Effector memory CD4-positive, alpha-beta T cell (primary cell): ENCODE data around the gene KCNQ5.

Experiments used
- DNase-seq, 3 donors: peaks; one replicate each; pipeline ENCODE4 v3.0.0-alpha.2; 2020
- H3K27ac ChIP-seq: 2 replicates; pipeline ENCODE4 v1.7.0; 2013; ENCODE audit warnings: mild to moderate bottlenecking, low read length, moderate library complexity; ENCODE audit not compliant: insufficient read depth, poor library complexity, severe bottlenecking
- H3K27me3 ChIP-seq: replicated peaks from 2 replicates; pipeline ENCODE4 v1.7.0; 2013; ENCODE audit warnings: mild to moderate bottlenecking, low read length; ENCODE audit not compliant: insufficient read depth, control insufficient read depth, poor library complexity, severe bottlenecking
- H3K36me3 ChIP-seq: 2 replicates; pipeline ENCODE4 v1.7.0; 2013; ENCODE audit warnings: mild to moderate bottlenecking, low read length, moderate library complexity; ENCODE audit not compliant: control insufficient read depth, insufficient read depth
- H3K4me1 ChIP-seq: 2 replicates; pipeline ENCODE4 v1.7.0; 2013; ENCODE audit warnings: low read length, mild to moderate bottlenecking; ENCODE audit not compliant: control insufficient read depth, insufficient read depth, poor library complexity, severe bottlenecking
- H3K4me3 ChIP-seq: 2 replicates; pipeline ENCODE4 v1.7.0; 2013; ENCODE audit warnings: low read length, low read depth, mild to moderate bottlenecking; ENCODE audit not compliant: insufficient read depth, poor library complexity, severe bottlenecking
- H3K9me3 ChIP-seq: 2 replicates; pipeline ENCODE4 v1.7.0; 2013; ENCODE audit warnings: mild to moderate bottlenecking, low read length, moderate library complexity; ENCODE audit not compliant: control insufficient read depth

Gene KCNQ5

DNA sequence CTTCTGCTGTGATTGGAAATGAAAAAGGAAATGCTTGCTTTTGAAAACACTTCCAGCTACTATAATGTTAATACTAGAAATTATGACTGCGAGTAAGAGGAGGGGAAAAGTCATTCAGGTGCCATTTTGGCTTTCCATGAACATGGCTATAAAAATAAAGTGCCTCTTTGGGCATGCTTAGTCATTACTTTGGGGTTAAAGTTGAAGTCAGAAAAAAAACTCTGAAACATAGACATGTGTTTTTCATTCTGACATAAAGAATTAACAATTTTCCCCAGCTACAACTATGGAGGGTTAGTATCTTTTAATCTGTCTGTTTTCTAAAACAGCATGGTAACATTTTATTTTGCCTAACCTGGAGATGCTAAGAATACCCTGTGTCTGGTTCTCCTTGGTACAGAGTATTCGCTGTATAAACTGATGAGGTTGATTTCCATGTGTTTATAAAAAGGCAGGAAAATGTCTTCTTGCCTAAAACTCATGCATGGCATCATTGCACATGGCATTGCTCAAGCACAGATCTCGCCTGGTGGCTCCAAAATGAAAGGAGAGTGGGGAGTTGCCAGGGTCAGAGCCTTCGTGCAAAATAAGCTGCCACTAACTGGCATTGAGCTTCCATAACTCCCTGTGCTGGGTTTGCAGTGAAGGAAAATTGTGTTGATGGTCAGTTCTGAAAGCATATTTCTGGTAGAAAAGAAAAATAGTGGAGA lies 188.9 kb downstream of the KCNQ5 start:
- no peaks in the 10 kb centered on the region for H3K27me3 ChIP-seq
- H3K27ac ChIP-seq: no peak overlapping the region
- no peaks in the 10 kb centered on the region for H3K36me3 ChIP-seq
- H3K9me3 ChIP-seq: no peaks in the 10 kb centered on the region
- H3K4me3 ChIP-seq: no peak overlapping the region
- no peaks in the 10 kb centered on the region for H3K4me1 ChIP-seq
- no peak for DNase-seq

DNA sequence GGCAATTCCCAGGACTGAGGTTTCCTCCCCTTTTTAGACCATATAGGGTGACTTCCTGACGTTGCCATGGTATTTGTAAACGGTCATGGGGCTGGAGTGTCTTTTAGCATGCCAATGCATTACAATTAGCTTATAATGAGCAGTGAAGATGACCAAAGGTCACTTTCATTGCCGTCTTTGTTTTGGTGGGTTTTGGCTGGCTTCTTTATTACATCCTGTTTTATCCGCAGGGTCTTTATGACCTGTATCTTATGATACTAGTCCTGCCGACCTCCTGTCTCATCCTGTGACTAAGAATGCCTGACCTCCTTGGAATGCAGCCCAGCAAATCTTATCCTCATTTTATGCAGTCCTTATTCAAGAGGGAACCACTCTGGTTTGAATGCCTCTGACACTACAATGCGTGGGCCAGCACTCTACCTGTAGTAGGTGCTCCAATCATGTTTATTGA lies 190.1 kb downstream of the KCNQ5 start:
- Histone ChIP-seq H3K9me3 (no peaks in the 10 kb centered on the region), H3K27ac (no peak overlapping the region)
- no peak for DNase-seq

DNA sequence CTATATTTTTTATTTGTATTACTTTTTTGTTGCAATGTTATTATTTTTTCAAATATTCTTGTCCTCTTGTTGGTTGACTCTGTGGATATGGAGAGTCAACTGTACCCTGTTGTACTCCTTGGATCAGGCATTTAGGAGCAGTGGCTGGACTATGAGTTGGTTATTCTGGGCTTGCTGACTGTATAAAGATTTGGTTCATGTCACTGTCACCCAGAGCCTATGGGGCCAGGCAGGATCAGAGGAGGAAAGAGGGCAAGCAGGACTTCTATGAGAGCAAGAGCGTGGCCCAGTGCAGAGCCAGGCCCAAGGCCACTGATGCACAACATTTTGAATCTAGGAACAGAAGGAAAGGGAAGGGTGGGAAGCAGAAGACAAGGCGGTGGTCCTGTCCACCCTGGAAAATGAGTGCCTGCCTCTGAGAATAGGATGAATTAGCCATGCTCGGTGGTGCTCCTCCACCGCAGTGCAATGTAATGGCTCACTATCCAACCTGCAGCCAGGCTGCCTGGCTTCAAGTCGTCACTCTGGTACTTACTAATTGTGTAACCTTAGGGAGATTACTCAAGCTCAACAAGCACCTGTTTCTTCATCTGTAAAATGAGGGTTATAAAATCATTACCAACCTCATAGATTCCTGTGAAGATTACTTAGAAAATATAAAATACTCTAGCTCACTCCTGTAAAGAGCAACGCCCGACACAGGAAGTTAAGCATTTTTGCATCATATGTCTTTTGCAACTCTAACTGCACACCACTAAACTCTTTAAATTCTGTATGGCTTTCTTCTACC lies 192.1 kb downstream of the KCNQ5 start:
- no peaks in the 10 kb centered on the region for H3K36me3 ChIP-seq
- no peaks in the 10 kb centered on the region for H3K9me3 ChIP-seq
- H3K27me3 ChIP-seq: no peaks in the 10 kb centered on the region
- no peak overlapping the region for H3K27ac ChIP-seq
- no peak for DNase-seq
- H3K4me3 ChIP-seq: no peak overlapping the region
- H3K4me1 ChIP-seq: no peaks in the 10 kb centered on the region

More for the DNA sequence above, 190.1 kb downstream of the KCNQ5 start:
- H3K27me3 ChIP-seq: no peaks in the 10 kb centered on the region
- H3K4me1 ChIP-seq: no peaks in the 10 kb centered on the region
- no peak overlapping the region for H3K4me3 ChIP-seq
- no peaks in the 10 kb centered on the region for H3K36me3 ChIP-seq

DNA sequence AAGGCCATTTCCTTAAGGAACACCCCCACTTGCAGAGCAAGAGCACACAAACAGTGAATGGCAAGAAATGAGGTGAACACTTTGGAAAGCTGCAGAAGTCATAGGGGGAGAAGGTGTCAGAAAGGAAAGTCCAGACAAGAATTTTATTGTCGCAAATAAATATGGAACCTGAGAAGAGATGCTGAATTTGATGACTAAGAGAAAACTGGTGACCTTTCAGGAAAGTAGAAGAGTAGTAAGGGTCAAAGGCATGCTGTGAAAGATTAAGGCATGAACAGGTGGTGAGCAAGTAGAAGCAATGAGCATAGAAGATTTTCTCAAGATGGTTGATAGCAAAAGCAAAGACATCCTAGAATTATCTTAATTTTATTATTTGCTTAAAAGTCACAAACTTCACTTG lies 194.2 kb downstream of the KCNQ5 start:
- no peaks in the 10 kb centered on the region for H3K9me3 ChIP-seq
- H3K4me1 ChIP-seq: no peaks in the 10 kb centered on the region
- no peaks in the 10 kb centered on the region for H3K36me3 ChIP-seq
- DNase-seq: no peak
- H3K27ac ChIP-seq: no peak overlapping the region
- H3K4me3 ChIP-seq: no peak overlapping the region
- H3K27me3 ChIP-seq: no peaks in the 10 kb centered on the region

DNA sequence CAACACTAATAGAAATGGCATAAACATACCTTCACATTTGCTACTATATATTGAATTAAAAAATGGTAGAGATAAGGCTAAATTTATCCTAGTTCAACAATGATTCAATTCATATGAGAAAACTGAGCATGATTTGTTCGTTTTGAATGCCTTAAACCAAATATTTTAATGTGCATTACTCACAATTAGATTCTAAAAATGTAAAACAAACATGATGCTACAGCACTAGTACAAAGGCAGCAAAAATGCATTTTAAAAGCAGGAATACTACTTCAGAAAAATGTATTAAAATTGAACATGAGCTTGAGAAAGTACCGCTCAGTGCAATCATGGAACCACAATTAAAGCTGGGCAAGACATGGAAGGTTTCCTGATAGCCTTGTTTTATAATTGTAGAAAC lies 195.3 kb downstream of the KCNQ5 start:
- Histone ChIP-seq H3K27me3 (no peaks in the 10 kb centered on the region), H3K4me1 (no peaks in the 10 kb centered on the region), H3K9me3 (no peaks in the 10 kb centered on the region), H3K36me3 (no peaks in the 10 kb centered on the region), H3K4me3 (no peak overlapping the region), H3K27ac (no peak overlapping the region)
- no peak for DNase-seq

DNA sequence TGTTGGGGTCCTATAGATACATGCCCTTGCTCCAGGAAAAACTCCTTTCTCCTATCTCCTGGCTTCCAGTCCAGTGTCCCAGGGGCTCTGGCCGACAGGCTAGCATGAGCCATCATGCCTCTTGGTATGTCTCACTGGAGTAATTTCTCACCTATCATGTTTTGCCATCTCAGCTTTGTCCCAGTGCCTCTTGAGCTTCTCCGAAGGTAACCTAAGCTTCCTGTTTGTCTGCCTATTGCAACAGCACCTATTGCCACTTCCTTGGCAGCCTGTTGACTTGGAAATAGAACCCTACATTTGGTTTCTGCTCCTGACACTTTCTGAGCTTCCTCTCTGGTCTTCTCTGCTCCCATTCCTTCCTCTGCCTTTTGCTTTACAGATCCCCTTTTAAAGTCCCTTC lies 197.7 kb downstream of the KCNQ5 start:
- Histone ChIP-seq H3K27me3 (no peaks in the 10 kb centered on the region), H3K27ac (no peak overlapping the region), H3K4me1 (no peaks in the 10 kb centered on the region), H3K36me3 (no peaks in the 10 kb centered on the region), H3K4me3 (no peak overlapping the region), H3K9me3 (no peaks in the 10 kb centered on the region)
- no peak for DNase-seq

DNA sequence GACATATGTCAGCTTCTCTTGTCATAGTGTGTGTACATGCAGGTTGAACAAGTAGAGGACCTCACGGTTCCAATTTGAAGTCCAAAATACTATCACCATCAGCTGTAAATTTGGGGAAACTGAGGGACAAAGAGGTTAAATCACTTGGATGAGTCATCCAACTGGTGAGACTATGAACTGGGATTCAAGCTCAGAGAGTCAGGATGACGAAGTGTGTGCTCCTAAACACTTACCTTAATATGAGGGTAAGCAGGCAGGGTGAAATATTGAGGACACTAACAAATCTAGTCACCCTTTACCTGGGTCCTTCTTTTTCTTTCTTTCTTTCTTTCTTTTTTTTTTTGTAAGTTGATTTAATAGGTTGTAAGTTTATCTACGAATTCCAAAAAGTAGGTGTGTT lies 198.3 kb downstream of the KCNQ5 start:
- H3K9me3 ChIP-seq: no peaks in the 10 kb centered on the region
- no peak overlapping the region for H3K27ac ChIP-seq
- no peaks in the 10 kb centered on the region for H3K27me3 ChIP-seq
- no peak overlapping the region for H3K4me3 ChIP-seq
- DNase-seq: no peak
- H3K4me1 ChIP-seq: no peaks in the 10 kb centered on the region
- no peaks in the 10 kb centered on the region for H3K36me3 ChIP-seq

DNA sequence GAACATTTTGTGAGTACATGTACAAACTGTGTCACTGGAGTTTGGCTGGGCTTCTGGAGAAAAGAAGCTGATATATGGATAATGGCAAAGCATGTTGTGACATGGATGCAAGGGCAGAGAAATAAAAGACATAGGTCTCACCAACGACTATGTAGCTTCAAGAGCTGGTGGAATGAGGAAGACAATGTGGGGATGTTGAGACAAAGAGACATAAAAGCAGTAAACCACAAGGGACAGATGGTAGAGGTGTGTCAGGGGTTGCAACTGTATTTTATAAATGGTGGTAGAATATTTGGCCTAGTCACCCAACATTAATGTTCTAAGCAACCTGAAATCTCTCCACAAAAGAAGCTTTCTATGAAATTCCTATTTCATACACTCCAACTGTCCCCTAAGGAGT lies 199.0 kb downstream of the KCNQ5 start:
- H3K9me3 ChIP-seq: no peaks in the 10 kb centered on the region
- DNase-seq: no peak
- H3K27ac ChIP-seq: no peak overlapping the region
- no peak overlapping the region for H3K4me3 ChIP-seq
- no peaks in the 10 kb centered on the region for H3K36me3 ChIP-seq
- no peaks in the 10 kb centered on the region for H3K27me3 ChIP-seq
- no peaks in the 10 kb centered on the region for H3K4me1 ChIP-seq

DNA sequence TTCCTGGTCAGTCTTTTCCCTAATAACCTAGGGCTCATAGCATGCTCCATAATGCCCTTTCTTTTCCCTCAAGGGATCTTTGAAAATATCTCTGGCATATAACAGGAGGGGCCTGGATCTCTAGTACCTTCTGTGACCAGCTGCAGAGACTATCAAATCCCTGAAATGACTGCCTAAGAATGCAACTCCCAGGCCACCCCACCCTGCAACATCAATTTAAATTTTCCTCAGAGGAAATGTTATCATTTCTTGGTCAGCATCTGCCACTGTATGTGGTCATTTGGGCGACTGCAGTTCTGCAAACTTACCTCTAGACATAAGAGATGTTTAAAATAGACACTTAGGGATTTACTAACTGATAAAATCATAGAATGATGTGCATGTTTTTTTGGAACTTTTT lies 200.2 kb downstream of the KCNQ5 start:
- Histone ChIP-seq H3K9me3 (no peaks in the 10 kb centered on the region), H3K27ac (no peak overlapping the region), H3K27me3 (no peaks in the 10 kb centered on the region), H3K4me3 (no peak overlapping the region), H3K4me1 (no peaks in the 10 kb centered on the region), H3K36me3 (no peaks in the 10 kb centered on the region)
- DNase-seq: no peak

DNA sequence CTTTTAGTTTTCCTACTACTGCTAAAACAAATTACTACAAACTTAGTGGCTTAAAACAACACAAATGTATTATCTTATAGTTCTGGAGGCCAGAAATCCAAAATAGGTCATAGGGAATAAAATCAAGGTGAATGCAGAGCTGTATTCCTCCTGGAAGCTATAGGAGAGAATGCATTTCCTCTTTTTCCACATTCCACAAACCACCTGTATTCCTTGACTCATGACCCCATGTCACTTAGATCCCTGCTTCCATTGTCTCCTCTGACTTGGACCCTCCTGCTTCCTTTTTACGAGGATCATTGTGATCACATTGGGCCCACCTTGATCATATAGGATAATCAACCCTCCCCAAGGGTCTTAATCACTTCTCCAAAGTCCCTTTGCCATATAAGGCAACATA lies 200.8 kb downstream of the KCNQ5 start:
- no peak for DNase-seq
- no peaks in the 10 kb centered on the region for H3K9me3 ChIP-seq
- no peaks in the 10 kb centered on the region for H3K4me1 ChIP-seq
- no peak overlapping the region for H3K27ac ChIP-seq
- no peak overlapping the region for H3K4me3 ChIP-seq
- H3K36me3 ChIP-seq: no peaks in the 10 kb centered on the region
- no peaks in the 10 kb centered on the region for H3K27me3 ChIP-seq
